Uterus (tissue), 4 donors: ENCODE results near the gene GMPR. TPM values are rescaled to one million over a fixed set of nuclear protein-coding genes. Genes with fewer than 3 reads are reported as not detected.

Experiments
- DNase-seq, 2 donors: peaks; one replicate each; pipeline ENCODE4 v3.0.0-alpha.2; 2019 to 2020
- H3K27ac ChIP-seq, 2 donors: fragments of 200-600 bp; sonication (generic); 1 replicate in 1 of 2; 2 replicates in 1 of 2; pipeline ENCODE4 v1.5.1; 2016 to 2018
- H3K27me3 ChIP-seq, 2 donors: fragments of 200-600 bp; sonication (generic); one replicate each; pipeline ENCODE4 v1.5.1; 2018 to 2019; ENCODE audit warnings: control low read depth in 1 of 2
- H3K36me3 ChIP-seq, 2 donors: fragments of 200-600 bp; sonication (generic); one replicate each; pipeline ENCODE4 v1.5.1; 2019; ENCODE audit warnings: control low read depth in 1 of 2
- H3K4me1 ChIP-seq, 2 donors: fragments of 200-600 bp; sonication (generic); one replicate each; pipeline ENCODE4 v1.5.1; 2018 to 2019; ENCODE audit warnings: control low read depth in 1 of 2
- H3K4me3 ChIP-seq, 2 donors: fragments of 200-600 bp; sonication (generic); 1 replicate in 1 of 2; 2 replicates in 1 of 2; pipeline ENCODE4 v1.5.1; 2018 to 2019; ENCODE audit warnings: mild to moderate bottlenecking in 1 of 2
- H3K9me3 ChIP-seq, 2 donors: fragments of 200-600 bp; sonication (generic); one replicate each; pipeline ENCODE4 v1.5.1; 2019; ENCODE audit warnings: control low read depth in 1 of 2
- POLR2A ChIP-seq, 2 donors: fragments of 450-650 bp; IDR thresholded peaks; one replicate each; pipeline ENCODE4 v1.6.1; 2016; ENCODE audit warnings: antibody characterized with exemption in 2 of 2, mild to moderate bottlenecking in 1 of 2, moderate library complexity in 1 of 2
- intact Hi-C: fragments of 100-400 bp; cut with DNase I; formaldehyde crosslinking; loops from one replicate; pipeline ENCODE4 v1.15.1; 2023; ENCODE audit warnings: low total_unique reads
- total RNA-seq, 4 donors: library from RNA; depleted of rRNA in 3 of 4; stranded (reverse); fragments of >200 nt in 3 of 4; gene quantifications; one replicate each; pipeline versions ENCODE4 v1.1.0 to v1.2.4, GENCODE V29; 2014 to 2023
- TF ChIP-seq, protein P1 (sequence below), 4 experiments: fragments of 200-600 bp in 2 of 4; fragments of 450-650 bp in 2 of 4; sonication (generic) in 2 of 4; IDR thresholded peaks; one replicate each; pipeline ENCODE4 v1.5.1; 2016 to 2019; ENCODE audit warnings: antibody characterized with exemption in 4 of 4, mild to moderate bottlenecking in 2 of 4, moderate library complexity in 1 of 4
- donor health status: DM: yes; HTN: yes; CAD: no.

Gene GMPR
- total RNA-seq, 4 donors from 2014 or later, result 1.5 to 18.2 (median 10.6) TPM

DNA sequence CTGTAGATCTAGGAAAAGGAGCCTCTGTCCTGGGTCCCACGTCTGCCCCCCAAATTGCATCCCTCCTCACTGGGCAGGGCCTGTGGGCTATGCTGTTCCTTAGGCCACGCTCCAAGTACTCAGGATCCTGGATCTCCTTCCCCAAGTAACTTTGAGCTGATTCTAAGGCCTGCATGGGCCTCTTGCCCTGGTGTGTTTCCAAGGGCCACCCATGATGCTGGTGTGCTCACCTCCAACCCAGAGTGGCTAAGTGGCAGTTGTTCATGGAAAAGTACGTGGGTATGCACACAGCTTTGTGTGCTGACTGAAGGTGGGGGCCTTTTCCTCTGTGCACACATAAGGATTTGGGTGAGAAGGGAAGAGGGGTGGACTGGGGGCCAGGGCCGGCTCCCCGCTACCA is 5.3 kb downstream of the GMPR start:
- H3K27ac ChIP-seq, result no peak overlapping the region
- DNase-seq, result no peak
- H3K4me3 ChIP-seq, result no peak overlapping the region
- no peaks in the 10 kb centered on the region for H3K27me3 ChIP-seq
- peaks cover 0 to 4% of the 10 kb centered on the region in 2 donors for H3K4me1 ChIP-seq
- TF ChIP-seq POLR2A (IDR thresholded peaks at IDR 0.05), result no peak
- TF ChIP-seq, protein P1, sequence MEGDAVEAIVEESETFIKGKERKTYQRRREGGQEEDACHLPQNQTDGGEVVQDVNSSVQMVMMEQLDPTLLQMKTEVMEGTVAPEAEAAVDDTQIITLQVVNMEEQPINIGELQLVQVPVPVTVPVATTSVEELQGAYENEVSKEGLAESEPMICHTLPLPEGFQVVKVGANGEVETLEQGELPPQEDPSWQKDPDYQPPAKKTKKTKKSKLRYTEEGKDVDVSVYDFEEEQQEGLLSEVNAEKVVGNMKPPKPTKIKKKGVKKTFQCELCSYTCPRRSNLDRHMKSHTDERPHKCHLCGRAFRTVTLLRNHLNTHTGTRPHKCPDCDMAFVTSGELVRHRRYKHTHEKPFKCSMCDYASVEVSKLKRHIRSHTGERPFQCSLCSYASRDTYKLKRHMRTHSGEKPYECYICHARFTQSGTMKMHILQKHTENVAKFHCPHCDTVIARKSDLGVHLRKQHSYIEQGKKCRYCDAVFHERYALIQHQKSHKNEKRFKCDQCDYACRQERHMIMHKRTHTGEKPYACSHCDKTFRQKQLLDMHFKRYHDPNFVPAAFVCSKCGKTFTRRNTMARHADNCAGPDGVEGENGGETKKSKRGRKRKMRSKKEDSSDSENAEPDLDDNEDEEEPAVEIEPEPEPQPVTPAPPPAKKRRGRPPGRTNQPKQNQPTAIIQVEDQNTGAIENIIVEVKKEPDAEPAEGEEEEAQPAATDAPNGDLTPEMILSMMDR (IDR thresholded peaks at IDR 0.05), result no peak
- intact Hi-C loops, result no loop called here
- H3K9me3 ChIP-seq, result no peaks in the 10 kb centered on the region
- no peaks in the 10 kb centered on the region for H3K36me3 ChIP-seq

DNA sequence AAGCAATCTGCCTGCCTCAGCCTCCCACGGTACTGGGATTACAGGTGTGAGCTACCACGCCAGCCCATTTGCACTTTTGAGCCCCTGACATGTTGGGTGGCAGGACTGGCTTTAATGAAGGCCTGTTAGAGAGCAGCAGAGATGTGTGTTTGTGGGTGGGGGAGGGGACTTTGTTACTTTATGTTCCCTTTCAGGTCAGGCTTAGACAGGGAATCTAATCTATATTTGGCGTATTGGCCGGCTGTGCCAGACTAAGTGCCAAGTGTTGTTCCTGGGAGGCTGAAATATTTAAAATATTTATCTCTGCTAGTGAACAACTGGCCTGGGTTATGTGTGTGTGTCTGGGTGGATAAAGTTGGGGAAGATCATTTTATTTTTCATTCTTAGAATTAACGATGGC is 6.1 kb downstream of the GMPR start:
- H3K4me1 ChIP-seq, result peaks cover 0 to 4% of the 10 kb centered on the region in 2 donors
- H3K27me3 ChIP-seq, result no peaks in the 10 kb centered on the region
- no peaks in the 10 kb centered on the region for H3K9me3 ChIP-seq
- no peak for TF ChIP-seq POLR2A (IDR thresholded peaks at IDR 0.05)
- TF ChIP-seq, protein P1 (IDR thresholded peaks at IDR 0.05), result no peak
- no peaks in the 10 kb centered on the region for H3K36me3 ChIP-seq
- H3K27ac ChIP-seq, result no peak overlapping the region
- no peak overlapping the region for H3K4me3 ChIP-seq
- intact Hi-C loops, result no loop called here
- DNase-seq, result no peak

DNA sequence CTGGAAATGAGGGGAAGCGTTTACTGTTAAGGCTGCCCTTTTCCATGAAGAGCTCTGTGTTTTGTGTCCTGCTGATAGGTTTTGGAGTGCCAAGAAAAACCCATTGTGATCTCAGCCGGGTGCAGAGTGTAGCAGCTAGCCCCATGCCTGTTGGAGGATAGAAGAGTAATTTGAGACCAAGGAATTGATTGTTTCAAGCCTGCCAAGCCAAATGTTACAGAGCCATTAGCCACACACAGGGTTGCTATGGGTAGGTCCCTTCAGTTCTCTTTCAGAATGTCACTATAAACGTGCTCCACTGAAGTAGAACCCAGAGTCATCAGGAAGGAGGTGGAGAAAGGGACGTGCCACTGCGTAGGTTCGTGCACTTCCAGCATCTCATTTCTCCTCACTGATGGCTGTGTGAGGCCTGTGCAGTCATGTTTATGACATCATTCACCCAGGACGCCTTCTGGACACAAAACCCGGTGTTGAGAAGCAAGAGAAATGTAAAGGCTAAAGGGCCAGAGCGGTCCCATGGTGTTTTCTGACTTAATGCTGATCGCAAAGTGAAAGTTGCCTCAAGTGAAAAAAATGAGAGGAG is 6.6 kb downstream of the GMPR start:
- no peaks in the 10 kb centered on the region for H3K36me3 ChIP-seq
- no peak for TF ChIP-seq POLR2A (IDR thresholded peaks at IDR 0.05)
- TF ChIP-seq, protein P1 (IDR thresholded peaks at IDR 0.05), result no peak
- no peaks in the 10 kb centered on the region for H3K9me3 ChIP-seq
- peaks cover 0 to 4% of the 10 kb centered on the region in 2 donors for H3K4me1 ChIP-seq
- no peak overlapping the region for H3K27ac ChIP-seq
- intact Hi-C loops, result no loop called here
- DNase-seq, result no peak
- H3K27me3 ChIP-seq, result no peaks in the 10 kb centered on the region
- H3K4me3 ChIP-seq, result no peak overlapping the region

DNA sequence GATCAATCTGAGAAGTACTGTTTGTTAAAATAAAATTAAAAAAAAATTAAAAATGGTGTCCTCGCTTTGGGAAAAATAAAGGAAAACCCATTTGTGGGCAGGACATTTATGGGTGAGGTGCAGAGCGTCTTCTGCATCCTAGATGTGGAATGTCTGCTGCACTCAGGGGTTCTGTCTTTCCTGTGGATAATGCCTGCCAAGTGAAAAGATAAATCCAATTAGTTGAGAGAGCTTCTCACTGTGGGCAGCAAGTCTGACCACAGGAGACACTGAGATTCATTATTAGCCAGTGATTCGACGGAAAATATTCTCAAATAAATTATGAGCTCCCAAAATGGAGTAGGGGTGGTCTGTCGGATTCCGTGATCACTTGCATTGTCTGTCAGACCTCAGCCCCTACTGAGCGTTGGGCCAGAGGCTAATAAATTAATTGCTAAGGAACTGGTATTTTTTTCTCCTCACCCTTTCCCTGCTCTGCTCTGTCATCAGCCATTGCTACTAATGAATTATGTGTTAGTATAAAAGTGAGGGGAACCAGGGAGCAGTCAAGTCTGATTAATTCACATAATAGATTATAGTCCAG is 10.0 kb downstream of the GMPR start:
- Histone ChIP-seq H3K9me3 (no peaks in the 10 kb centered on the region), H3K27ac (no peak overlapping the region), H3K36me3 (no peaks in the 10 kb centered on the region), H3K27me3 (no peaks in the 10 kb centered on the region), H3K4me3 (no peak overlapping the region), H3K4me1 (no peaks in the 10 kb centered on the region)
- TF ChIP-seq, protein P1 (IDR thresholded peaks at IDR 0.05), result no peak
- no peak for TF ChIP-seq POLR2A (IDR thresholded peaks at IDR 0.05)
- intact Hi-C loops, result no loop called here
- no peak for DNase-seq

DNA sequence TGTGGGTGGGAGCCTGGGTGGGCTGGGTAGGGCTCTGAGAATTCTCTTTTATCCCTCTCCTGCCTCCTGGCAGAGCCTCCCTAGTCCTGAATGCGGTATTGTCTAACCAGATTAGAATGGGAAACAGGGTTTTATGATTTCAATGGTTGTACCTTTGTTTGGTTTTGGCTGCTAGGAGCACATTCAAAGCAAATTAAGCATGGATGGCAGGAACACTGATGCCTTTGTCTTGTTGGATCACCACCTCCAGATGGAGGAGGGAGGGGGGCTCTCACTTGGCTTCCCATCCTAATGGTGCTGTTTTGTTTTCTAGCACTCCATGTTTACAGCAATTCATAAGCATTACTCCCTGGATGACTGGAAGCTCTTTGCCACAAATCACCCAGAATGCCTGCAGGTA is 11.6 kb downstream of the GMPR start:
- H3K36me3 ChIP-seq, result no peaks in the 10 kb centered on the region
- H3K27ac ChIP-seq, result no peak overlapping the region
- H3K4me1 ChIP-seq, result no peaks in the 10 kb centered on the region
- intact Hi-C loops, result no loop called here
- no peak overlapping the region for H3K4me3 ChIP-seq
- no peak for DNase-seq
- no peaks in the 10 kb centered on the region for H3K27me3 ChIP-seq
- TF ChIP-seq POLR2A (IDR thresholded peaks at IDR 0.05), result no peak
- TF ChIP-seq, protein P1 (IDR thresholded peaks at IDR 0.05), result no peak
- no peaks in the 10 kb centered on the region for H3K9me3 ChIP-seq
